HG03378 (cell line): ENCODE measurements around the gene NFIA.
A peak's percentile ranks its signal among the peaks of the same experiment; 100 is the strongest.

Experiments
- ATAC-seq: cut with Tn5 transposase; IDR thresholded peaks from one replicate; pipeline ENCODE4 v1.9.1; 2021; ENCODE audit warnings: mild to moderate bottlenecking, moderate library complexity; ENCODE audit not compliant: unreplicated experiment

The NFIA gene

GRCh38 chr1:61082311-61083012, at the start of gene NFIA:
Gene NFIA, plus strand, starts transcription at chr1:61082561.
- ATAC-seq, result no peak

GRCh38 chr1:61035880-61036279, 46.5 kb upstream of the NFIA start:
- no peak for ATAC-seq

- no peak for ATAC-seq
Observed at GRCh38 chr1:61042466-61043009, 39.8 kb upstream of the NFIA start.

GRCh38 chr1:61043010-61043820, 39.1 kb upstream of the NFIA start:
- peak; percentile 45 for ATAC-seq

GRCh38 chr1:61046434-61046833, 35.9 kb upstream of the NFIA start:
- ATAC-seq, result no peak

GRCh38 chr1:61047061-61047460, 35.3 kb upstream of the NFIA start:
- no peak for ATAC-seq

- ATAC-seq, result no peak
Observed at GRCh38 chr1:61049850-61050540, 32.4 kb upstream of the NFIA start.

- no peak for ATAC-seq
Observed at GRCh38 chr1:61050541-61051442, 31.6 kb upstream of the NFIA start.

- ATAC-seq, result no peak
Observed at GRCh38 chr1:61051443-61051718, 31.0 kb upstream of the NFIA start.

- no peak for ATAC-seq
Observed at GRCh38 chr1:61051719-61052394, 30.5 kb upstream of the NFIA start.

- no peak for ATAC-seq
Observed at GRCh38 chr1:61052395-61053225, 29.8 kb upstream of the NFIA start.

- ATAC-seq, result no peak
Observed at GRCh38 chr1:61053226-61053711, 29.1 kb upstream of the NFIA start.

GRCh38 chr1:61053712-61054600, 28.4 kb upstream of the NFIA start:
- no peak for ATAC-seq

- ATAC-seq, result no peak
Observed at GRCh38 chr1:61054601-61054993, 27.8 kb upstream of the NFIA start.

- ATAC-seq, result no peak
Observed at GRCh38 chr1:61055110-61055614, 27.2 kb upstream of the NFIA start.

GRCh38 chr1:61056196-61056572, 26.2 kb upstream of the NFIA start:
- ATAC-seq, result no peak

GRCh38 chr1:61056573-61057439, 25.6 kb upstream of the NFIA start:
- no peak for ATAC-seq
